KBM-7 (cell line): ENCODE data around the gene GBF1.
"Not testable (repeated sequence)": the region's sequence is repeated elsewhere in the genome, so short reads cannot be mapped to it uniquely, and the experiment has no call there.

ENCODE experiments used
- DNase-seq: peaks from one replicate; pipeline ENCODE4 v3.0.0-alpha.2; 2015
- in situ Hi-C: fragments of 300-500 bp; cut with MboI; formaldehyde crosslinking; loops from 2 replicates; pipeline ENCODE4 v1.14.3; 2020; ENCODE audit warnings: low sequenced_read_pairs, low pct_unique_long_range_greater_than_20kb, mixed read lengths

The GBF1 gene

DNA sequence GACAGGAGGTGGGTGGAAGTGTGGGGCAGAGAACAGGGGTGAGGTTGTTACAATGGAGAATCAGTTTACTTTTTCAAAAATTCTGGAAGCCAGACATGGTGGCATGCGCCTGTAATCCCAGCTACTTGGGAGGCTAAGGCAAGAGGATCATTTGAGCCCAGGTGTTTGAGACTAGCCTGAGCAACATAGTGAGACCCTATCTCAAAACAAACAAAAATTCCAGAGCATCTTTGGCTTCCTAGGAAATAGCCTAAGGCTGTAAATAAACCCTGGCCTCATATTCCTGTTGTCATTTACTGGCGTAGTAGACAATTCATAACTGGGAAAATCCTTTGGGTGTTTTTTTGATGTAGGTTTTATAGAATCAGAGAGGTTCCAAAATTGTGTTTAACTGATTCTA is 44.0 kb downstream of the GBF1 start:
- no peak for DNase-seq
- in situ Hi-C loops: no loop called here

DNA sequence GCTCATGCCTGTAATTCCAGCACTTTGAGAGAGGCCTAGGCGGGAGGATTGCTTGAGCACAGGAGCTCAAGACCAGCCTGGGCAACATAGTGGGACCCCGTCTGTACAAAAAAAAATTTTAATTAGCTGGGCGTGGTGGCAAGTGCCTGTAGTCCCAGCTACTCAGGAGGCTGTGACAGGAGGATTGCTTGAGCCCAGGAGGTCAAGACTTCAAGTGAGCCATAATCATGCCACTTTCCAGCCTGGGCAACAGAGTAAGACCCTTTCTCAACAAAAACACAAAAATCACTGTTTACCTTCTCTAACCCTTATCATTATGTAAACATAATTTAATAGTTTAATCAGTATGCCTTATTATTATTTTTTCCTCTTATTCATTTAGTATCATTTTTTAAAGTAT is 44.5 kb downstream of the GBF1 start:
- DNase-seq: no peak
- in situ Hi-C loops: no loop called here

DNA sequence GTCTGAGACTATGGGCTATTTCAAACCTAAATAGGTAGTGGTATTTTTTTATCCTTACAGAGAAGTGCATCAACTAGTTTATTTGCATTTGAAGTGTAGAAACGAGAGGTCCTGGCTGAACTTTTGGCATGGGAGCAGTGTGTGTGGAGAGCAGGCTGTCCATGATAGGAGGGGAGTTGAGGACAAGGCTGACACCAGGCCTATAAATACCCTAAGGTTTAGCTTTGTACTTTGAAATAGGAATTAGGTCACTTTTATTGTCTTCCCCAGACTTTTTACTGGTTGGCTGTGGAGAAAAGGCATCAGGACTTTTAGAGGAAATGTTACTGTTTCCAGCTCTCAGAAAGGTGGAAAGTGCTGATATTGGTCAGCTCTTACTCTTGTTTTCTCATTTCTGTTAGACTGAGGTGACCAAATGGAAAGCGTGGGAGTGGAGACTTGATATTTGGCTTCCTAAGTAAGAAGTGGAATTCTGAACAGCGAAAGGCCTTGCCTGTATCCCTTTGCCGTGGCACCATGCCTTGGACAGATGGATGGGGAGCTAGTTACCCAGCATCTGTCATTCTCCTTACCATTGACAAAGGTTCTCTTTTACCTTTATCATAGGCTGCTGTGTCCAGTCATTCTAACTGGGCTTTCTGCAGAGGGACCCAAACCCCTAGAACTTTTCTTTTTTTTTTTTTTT is 46.0 kb downstream of the GBF1 start:
- no peak for DNase-seq
- in situ Hi-C loops: no loop called here

DNA sequence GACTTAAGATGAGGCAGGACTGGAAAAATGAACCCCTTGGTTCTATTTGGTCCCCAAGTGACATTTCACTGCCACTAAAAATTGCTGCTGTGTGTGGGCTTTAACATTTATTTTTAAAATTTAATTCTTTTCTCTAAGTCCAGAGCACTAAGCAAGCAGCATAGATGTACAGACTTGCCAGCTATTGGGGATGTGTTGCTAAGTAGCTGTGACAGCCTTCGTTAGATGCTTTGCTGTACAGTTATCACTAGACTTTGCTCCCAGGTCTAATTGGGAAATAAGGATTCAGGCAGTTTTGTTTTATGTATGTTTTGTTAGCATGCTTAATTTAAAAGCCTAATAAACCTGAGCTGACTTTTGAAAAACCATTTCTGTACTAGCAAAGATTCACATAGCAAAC is 51.8 kb downstream of the GBF1 start:
- in situ Hi-C loops: no loop called here
- no peak for DNase-seq

DNA sequence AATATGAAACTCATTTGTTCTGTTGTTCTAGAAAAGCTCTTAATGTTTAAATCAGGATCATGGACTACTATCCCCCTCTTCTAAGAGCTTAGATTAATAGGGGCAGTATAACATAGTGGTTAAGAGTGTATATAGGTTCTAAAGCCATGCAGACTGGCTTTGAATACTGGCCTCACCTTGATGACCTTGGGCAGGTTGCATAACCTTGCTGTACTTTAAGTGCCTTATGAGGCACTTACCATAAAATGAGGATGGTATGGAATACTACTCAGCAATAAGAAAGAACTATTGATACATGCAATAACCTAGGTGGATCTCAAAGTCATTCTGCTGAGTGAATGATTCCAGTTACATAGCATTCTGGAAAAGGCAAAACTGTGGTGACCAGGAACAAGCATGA is 53.6 kb downstream of the GBF1 start:
- in situ Hi-C loops: no loop called here
- no peak for DNase-seq

DNA sequence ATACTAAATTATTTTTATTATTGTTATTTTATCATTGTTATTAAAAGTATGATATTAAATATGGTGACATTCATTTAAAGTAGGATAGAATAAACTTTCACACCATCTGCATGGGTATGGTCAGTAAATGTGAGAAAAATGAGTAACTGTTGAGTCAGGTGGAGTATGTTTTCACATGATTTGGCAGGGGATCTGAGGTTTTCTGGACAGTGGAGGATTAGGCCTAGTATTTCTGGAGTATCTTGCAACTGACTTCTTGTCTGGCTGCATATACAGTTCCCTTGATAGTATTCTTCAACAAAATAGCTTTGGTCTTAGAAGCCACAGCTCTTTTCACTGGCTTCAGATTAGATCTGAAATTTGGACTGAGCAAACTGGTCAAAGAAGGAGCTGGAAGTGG is 54.5 kb downstream of the GBF1 start:
- DNase-seq: no peak
- in situ Hi-C loops: no loop called here

DNA sequence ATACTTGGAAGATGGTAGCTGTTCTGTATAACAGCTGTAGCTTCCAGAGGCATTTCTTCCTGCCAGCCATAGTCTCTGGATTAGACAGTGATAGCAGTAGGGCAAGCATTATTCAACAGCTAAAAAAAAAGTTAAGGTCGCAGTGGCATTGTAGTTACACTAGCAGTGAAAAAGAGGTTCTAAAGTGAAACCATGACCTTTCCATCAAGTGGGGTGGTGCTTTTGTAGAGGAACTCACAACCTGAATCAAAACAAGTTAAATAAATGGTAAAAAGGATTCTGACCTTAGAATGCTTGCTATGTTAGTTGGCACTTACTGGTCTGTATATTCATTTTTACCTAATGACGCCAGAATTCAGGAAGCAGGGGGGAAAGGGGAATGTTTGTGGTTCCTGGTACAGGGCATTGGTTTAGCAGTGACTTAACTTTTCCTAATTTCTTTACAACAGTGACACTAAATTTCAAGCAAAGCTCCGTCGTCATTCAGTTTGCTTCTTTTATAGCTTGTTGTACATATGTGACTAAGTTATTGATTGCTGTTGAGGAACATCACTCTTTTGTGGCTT is 55.0 kb downstream of the GBF1 start:
- in situ Hi-C loops: no loop called here
- DNase-seq: no peak

DNA sequence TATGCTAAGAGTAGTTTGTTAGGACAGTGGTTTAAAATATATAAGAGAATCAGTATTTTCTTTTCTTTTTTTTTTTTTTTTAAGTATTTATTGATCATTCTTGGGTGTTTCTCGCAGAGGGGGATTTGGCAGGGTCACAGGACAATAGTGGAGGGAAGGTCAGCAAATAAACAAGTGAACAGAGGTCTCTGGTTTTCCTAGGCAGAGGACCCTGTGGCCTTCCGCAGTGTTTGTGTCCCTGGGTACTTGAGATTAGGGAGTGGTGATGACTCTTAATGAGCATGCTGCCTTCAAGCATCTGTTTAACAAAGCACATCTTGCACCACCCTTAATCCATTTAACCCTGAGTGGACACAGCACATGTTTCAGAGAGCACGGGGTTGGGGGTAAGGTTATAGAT is 55.6 kb downstream of the GBF1 start:
- DNase-seq, in situ Hi-C loops: not testable (repeated sequence)

DNA sequence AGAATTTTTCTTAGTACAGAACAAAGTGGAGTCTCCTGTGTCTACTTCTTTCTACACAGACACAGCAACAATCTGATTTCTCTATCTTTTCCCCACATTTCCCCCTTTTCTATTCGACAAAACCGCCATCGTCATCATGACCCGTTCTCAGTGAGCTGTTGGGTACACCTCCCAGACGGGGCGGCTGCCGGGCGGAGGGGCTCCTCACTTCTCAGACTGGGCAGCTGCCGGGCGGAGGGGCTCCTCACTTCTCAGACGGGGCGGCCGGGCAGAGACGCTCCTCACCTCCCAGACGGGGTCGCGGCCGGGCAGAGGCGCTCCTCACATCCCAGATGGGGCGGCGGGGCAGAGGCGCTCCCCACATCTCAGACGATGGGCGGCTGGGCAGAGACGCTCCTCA is 56.0 kb downstream of the GBF1 start:
- in situ Hi-C loops, DNase-seq: not testable (repeated sequence)

DNA sequence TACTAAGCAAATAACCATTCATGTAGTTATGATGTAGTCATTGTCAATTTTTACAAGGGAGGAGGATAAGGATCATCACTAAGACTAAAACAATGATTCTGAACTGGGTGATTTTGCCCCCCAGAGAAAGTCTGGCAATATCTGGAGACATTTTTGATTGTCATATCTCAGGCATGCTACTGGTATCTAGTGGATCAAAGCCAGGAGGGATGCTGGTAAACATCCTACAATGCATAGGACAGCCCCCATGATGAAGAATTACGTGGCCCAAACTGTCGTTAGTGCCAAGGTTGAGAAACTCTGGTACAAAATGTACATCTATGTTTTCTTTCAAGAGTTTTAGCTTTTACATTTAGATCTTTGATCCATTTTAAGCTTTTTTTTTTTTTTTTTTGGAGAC is 57.3 kb downstream of the GBF1 start:
- in situ Hi-C loops: no loop called here
- no peak for DNase-seq

DNA sequence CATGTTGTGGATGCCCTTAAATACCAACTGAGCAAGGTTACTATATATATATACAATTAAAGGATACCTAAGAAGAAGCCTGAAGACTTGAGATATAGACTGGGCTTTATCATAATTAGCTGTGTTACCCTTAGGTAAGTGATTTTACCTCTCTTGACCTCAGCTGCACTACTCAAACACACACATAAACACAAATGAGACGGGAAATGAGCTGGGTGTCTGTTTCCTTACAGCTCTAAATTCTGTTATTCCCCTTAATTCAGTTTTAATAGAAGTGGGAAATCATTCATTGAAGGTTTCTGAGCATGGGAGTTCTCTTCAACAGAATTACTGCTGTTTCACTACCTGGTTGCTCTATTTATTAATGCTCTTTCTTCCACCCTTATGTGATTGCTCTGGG is 60.7 kb downstream of the GBF1 start:
- in situ Hi-C loops: no loop called here
- DNase-seq: no peak

DNA sequence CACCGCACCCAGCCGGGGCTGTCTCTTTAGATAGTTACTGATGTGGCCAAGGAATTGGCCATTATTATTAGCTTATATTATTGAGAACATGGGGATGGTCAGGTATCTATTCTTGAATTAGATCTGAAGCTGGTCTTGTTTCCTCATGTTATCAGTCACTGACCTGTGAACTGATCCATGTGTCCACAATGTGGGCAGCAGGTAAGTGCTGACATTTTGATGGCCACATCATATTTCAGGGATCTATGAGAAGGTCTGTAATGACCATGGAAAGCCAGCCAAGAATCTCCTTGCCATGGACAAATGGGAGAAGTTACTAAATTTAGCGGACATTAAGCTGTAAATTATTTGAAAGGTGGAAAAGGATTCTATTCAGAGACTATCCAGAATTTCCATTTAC is 61.4 kb downstream of the GBF1 start:
- no peak for DNase-seq
- in situ Hi-C loops: no loop called here

DNA sequence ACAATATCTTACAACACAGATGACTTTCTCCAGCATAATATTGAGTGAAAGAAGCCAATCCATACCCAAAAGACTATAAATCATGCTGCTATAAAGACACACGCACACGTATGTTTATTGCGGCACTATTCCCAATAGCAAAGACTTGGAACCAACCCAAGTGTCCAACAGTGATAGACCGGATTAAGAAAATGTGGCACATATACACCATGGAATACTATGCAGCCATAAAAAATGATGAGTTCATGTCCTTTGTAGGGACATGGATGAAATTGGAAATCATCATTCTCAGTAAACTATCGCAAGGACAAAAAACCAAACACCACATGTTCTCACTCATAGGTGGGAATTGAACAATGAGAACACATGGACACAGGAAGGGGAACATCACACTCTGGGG is 63.0 kb downstream of the GBF1 start:
- DNase-seq, in situ Hi-C loops: not testable (repeated sequence)

DNA sequence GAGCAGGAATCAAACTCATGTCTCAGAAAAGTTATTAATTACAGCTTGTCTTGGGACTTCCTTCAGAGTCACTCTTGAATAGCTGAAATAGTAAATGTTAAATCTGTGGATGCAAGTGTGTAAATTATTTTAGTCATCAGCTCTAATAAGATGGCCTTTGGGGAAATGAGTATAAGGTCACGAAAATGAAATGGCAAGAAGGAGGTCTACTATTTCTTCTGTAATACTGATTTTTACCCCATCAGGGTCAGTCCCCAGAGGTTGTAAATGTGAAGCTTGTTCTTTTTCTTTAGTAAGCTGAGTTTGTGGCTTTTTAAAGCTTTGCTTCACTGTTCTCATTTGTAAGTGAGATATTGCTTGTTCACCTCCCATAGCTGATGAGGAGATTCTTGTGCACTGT is 63.9 kb downstream of the GBF1 start:
- no peak for DNase-seq
- in situ Hi-C loops: no loop called here

DNA sequence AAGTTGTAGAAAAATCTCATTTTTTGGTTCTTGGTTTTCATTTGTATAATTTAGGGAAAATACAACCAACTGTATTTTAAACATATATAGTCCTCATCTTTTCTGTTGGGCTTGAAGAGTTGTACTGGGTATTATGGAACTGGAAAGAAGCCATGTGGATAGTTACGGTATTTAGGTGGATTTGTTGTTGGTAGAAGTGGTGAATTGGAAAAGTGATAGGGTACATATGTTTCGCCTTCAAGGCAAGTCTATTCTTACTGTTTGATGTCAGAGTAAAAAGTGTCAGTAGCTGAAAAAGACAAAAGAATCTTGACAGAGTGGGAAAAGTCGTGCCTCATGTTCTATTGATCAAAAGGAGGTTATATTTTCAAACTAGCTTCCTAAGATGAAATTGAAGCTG is 64.6 kb downstream of the GBF1 start:
- in situ Hi-C loops: no loop called here
- no peak for DNase-seq

DNA sequence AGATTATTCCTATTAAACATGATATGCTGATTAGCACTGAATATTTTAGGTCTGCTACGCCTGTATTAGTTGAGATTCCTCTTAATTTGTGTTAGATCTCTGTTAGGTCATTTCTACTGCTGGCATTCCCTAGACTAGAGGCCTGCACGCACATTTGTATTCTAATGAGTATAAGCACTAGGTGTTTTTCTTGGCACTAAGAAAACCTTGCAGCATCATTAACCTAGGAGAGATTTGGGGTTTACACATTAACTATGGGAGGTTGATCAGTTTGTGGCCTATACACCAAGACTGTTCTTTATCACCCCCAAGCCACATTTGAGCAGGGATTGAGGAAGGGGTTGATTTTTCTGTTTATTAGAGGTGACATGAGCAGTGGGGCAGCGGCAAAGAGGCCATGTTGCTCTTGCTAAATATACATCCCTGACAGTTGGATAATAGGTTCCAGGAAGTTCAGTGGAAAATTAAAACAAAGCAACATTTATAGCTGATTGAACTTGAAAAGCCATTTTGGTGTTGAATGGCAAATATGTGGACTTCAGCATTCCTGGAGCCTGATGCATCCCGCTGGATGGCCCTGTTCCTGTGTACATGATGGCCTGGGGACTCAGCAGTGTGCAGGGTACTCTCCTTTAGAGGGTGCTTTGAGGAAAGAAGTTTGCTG is 65.2 kb downstream of the GBF1 start:
- DNase-seq: no peak
- in situ Hi-C loops: no loop called here

DNA sequence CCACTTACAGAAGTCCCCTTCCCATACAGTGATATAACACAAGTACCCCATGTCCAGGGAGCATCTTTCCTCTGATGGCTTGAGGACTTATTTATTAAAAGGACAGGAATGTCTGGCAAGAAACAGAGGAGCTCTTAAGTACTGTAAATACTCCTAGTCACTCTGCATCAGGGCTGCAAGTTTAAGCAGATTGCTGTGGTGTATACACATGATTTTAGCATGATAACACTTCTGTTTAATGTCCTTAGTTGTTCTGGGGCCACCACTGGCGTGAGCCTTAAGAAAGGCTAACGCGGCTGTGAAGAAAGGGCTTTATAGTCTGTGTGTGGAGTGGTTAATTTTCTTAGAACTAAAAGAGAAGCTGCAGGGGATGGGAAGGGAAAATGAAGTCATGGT is 65.7 kb downstream of the GBF1 start:
- no peak for DNase-seq
- in situ Hi-C loops: no loop called here

DNA sequence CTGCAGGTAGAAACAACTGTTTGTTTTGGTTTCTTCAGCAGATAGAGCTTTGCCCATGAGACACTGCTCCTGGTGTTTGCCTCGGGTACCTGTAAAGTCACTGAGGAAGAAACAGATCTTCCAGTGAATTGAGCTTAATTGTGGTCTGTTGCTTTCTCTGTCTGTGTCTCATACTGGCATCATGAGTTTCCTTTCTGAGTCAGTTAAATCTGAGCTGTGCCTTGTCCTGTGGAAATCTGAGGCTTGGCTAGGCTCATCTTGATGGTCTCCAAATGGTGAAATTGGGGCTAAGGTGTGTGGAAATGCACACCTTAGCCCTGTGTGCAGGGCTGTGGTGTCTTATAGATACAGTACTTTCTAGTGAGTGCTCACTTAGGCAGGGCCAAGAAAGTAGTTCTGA is 67.4 kb downstream of the GBF1 start:
- in situ Hi-C loops: no loop called here
- DNase-seq: no peak

DNA sequence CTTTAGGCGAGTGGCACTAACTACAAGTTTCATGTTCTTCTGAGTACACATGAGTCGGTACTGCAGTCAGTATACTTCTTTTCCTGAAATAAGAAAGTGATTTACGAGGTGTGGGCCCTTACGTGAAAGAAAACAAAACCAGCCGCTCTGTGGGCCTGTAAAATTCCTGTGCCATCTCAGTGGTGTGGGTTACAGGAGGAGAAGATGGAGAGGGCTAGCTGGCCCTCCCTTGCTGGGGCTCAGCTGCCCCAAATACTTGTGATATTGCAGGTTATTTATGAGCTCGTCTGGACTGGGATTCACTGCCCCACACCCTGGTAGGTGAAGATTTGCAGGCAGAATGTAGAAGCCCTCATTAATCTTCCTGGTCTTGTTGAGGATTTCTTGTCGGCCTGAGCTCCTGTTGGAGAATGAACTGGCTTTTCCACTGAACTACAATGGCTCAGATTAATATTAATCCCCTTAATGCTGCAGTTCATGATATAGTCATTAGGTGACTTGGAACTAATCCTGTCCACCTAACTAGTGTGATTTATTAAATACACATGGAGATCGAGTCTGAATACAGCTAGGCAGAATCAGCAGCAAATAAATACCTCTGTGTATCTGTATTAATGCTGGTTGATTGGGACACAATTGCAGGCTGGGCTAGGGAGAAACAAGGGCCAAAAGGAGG is 68.0 kb downstream of the GBF1 start:
- in situ Hi-C loops: no loop called here
- DNase-seq: no peak

DNA sequence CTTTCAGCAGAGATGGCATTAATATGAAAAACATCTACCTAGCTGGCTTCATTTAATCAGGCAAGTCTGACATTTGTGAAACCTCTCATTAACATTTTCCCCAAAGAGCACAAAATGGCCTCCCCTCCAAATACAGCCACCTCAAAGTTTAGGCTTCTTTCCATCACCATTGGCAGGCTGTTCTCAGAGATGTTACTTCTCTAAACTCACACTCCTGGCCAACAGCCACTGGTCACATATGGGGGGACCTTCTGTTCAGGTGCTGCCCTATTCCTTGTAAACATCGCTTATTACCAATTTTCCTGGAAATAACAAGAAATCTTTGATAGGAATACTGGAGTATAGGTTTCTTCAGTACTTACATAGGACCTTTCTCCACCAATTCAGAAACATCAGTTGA is 69.5 kb downstream of the GBF1 start:
- DNase-seq: no peak
- in situ Hi-C loops: no loop called here
